ENCODE measurements around the gene PTPN9.

Gene PTPN9

DNA sequence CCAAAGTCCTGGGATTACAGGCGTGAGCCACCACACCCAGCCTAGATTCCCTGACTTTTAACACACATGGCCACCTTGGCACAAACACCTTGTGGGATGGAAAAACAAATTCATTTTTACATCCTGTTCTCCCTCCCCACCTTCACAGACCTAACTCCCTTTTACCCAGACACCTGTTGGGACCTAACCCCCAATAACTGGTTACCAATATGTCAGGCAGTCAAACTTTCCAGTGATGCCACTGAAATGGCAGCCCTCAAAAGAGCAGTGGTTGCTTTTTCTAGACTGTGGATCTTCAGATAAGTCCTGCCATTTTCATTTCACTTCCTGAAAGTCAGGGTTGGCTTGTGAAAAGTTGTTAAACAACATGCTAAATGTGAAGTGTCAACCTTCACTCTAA is 162.5 kb downstream of the PTPN9 start (continued):
- TF ChIP-seq ARNTL (CRISPR knock-in tag; IDR thresholded peaks at IDR 0.05; ENCODE audit: borderline replicate concordance, low read depth), result no peak
- TF ChIP-seq BACH2 (CRISPR knock-in tag; IDR thresholded peaks at IDR 0.05; ENCODE audit: borderline replicate concordance), result no peak
- TF ChIP-seq CREB5 (CRISPR knock-in tag; IDR thresholded peaks at IDR 0.05; ENCODE audit: low read depth), result no peak
- no peak for TF ChIP-seq CSDC2 (CRISPR knock-in tag; IDR thresholded peaks at IDR 0.05)
- TF ChIP-seq GLIS3 (CRISPR knock-in tag; IDR thresholded peaks at IDR 0.05), result no peak
- TF ChIP-seq OSR1 (CRISPR knock-in tag; IDR thresholded peaks at IDR 0.05), result no peak

Measured in SK-N-SH treated with all-trans-retinoic acid at 6 μM for 48 hours (cell line).